ENCODE measurements around the gene SH3RF3.

- TF ChIP-seq CTCF (IDR thresholded peaks at IDR 0.05): no peak
- no peak for TF ChIP-seq EZH2 (IDR thresholded peaks at IDR 0.05)
- no peak for TF ChIP-seq EZH2phosphoT487 (IDR thresholded peaks at IDR 0.05)
Observed at GRCh38 chr2:109446278-109447131, 317.5 kb downstream of the SH3RF3 start.
